RWPE2 (cell line): ENCODE data around the gene OBI1.

Source experiments
- ATAC-seq: fragments of 200-7000 bp; cut with Tn5 transposase; 3 replicates; pipeline ENCODE4 v1.9.1; 2021; ENCODE audit warnings: low read depth
- DNase-seq: peaks from one replicate; pipeline ENCODE4 v3.0.0-alpha.2; 2020; ENCODE audit warnings: low spot score
- H3K27ac ChIP-seq: fragments of 450-650 bp; 2 replicates; pipeline ENCODE4 v1.5.1; 2017; ENCODE audit warnings: mild to moderate bottlenecking; ENCODE audit not compliant: poor library complexity, severe bottlenecking
- H3K27me3 ChIP-seq: fragments of 250-450 bp; sonication (Bioruptor Pico); 2 replicates; pipeline ENCODE4 v1.5.1; 2021; ENCODE audit warnings: mild to moderate bottlenecking, moderate library complexity; ENCODE audit not compliant: insufficient read depth, poor library complexity, severe bottlenecking
- H3K36me3 ChIP-seq: fragments of 250-450 bp; sonication (Bioruptor Pico); 2 replicates; pipeline ENCODE4 v1.5.1; 2020; ENCODE audit warnings: low read depth, mild to moderate bottlenecking, moderate library complexity
- H3K4me1 ChIP-seq: fragments of 250-450 bp; sonication (Bioruptor Pico); 2 replicates; pipeline ENCODE4 v1.5.1; 2021; ENCODE audit warnings: mild to moderate bottlenecking, moderate library complexity; ENCODE audit not compliant: insufficient read depth, poor library complexity, severe bottlenecking
- H3K4me3 ChIP-seq: fragments of 250-450 bp; sonication (Bioruptor Pico); 2 replicates; pipeline ENCODE4 v1.5.1; 2021; ENCODE audit warnings: mild to moderate bottlenecking, moderate library complexity; ENCODE audit not compliant: severe bottlenecking
- H3K9me3 ChIP-seq: fragments of 250-450 bp; sonication (Bioruptor Pico); 2 replicates; pipeline ENCODE4 v1.5.1; 2021; ENCODE audit warnings: mild to moderate bottlenecking, moderate library complexity; ENCODE audit not compliant: severe bottlenecking
- CTCF ChIP-seq: fragments of 450-650 bp; IDR thresholded peaks from one replicate; pipeline ENCODE4 v1.5.1; 2017; ENCODE audit warnings: mild to moderate bottlenecking, moderate library complexity; ENCODE audit not compliant: poor library complexity, severe bottlenecking

Gene OBI1

GRCh38 chr13:78608688-78609463 is 50.1 kb downstream of the OBI1 start:
- Histone ChIP-seq H3K4me1 (peaks cover 6% of the 10 kb centered on the region), H3K27ac (no peak overlapping the region), H3K27me3 (peaks cover 80% of the 10 kb centered on the region), H3K36me3 (no peaks in the 10 kb centered on the region), H3K4me3 (peak overlapping the region; percentile 20), H3K9me3 (no peaks in the 10 kb centered on the region)
- DNase-seq (no peak), ATAC-seq (no peak)
- no peak for TF ChIP-seq CTCF

- Histone ChIP-seq H3K4me1 (peaks cover 6% of the 10 kb centered on the region), H3K4me3 (no peak overlapping the region), H3K27me3 (peaks cover 86% of the 10 kb centered on the region), H3K27ac (no peak overlapping the region), H3K36me3 (no peaks in the 10 kb centered on the region), H3K9me3 (no peaks in the 10 kb centered on the region)
- ATAC-seq (no peak), DNase-seq (no peak)
- no peak for TF ChIP-seq CTCF
Measured at GRCh38 chr13:78608252-78608687, 50.7 kb downstream of the OBI1 start.

GRCh38 chr13:78607409-78608251 is 51.3 kb downstream of the OBI1 start:
- no peak for TF ChIP-seq CTCF
- Histone ChIP-seq H3K27ac (no peak overlapping the region), H3K36me3 (no peaks in the 10 kb centered on the region), H3K9me3 (no peaks in the 10 kb centered on the region), H3K4me3 (no peak overlapping the region), H3K27me3 (peaks cover 92% of the 10 kb centered on the region), H3K4me1 (peaks cover 6% of the 10 kb centered on the region)
- no peak for DNase-seq
- no peak for ATAC-seq

GRCh38 chr13:78606471-78607408 is 52.2 kb downstream of the OBI1 start:
- ATAC-seq (no peak), DNase-seq (no peak)
- TF ChIP-seq CTCF: no peak
- Histone ChIP-seq H3K36me3 (no peaks in the 10 kb centered on the region), H3K27me3 (peaks cover 96% of the 10 kb centered on the region), H3K4me3 (no peak overlapping the region), H3K27ac (no peak overlapping the region), H3K4me1 (peaks cover 6% of the 10 kb centered on the region), H3K9me3 (no peaks in the 10 kb centered on the region)
